Heart left ventricle (tissue), 13 donors: ENCODE data around the gene CARS1.

ENCODE experiments used
- CTCF ChIP-seq, 12 donors: fragments of 200-600 bp; sonication (generic) in 4 of 12; IDR thresholded peaks; one replicate each; pipeline versions ENCODE4 v1.5.0 to v1.8.0; 2018 to 2022; ENCODE audit warnings: antibody characterized with exemption in 12 of 12, mild to moderate bottlenecking in 5 of 12
- POLR2A ChIP-seq, 2 donors: fragments of 450-650 bp; IDR thresholded peaks; one replicate each; pipeline ENCODE4 v1.6.1; 2017; ENCODE audit warnings: antibody characterized with exemption in 2 of 2, mild to moderate bottlenecking in 2 of 2, moderate library complexity in 2 of 2
- donor health status: ischemic (EF 13 %, LVEDD 7.1; RV severe dilation, severe dysfunction).
- donor health status: DM: no; HTN: yes; CAD: no.
- donor health status: DM: no; HTN: no; CAD: no.
- donor health status: ischemic (EF 25% LVEDD 6.9; RV normal size, moderate dysfunction).
- donor health status: ischemic (EF 25% LVEDD 5.7; RV mildly dilated, moderate dysfunction).
- donor health status: ischemic (EF 35%, LVEDD 5.7; RV mildly dilated, moderate dysfunction).
- donor health status: nonischemic (EF 11% LVEDD 7.7; RV severe dilation, severe dysfunction).
- donor health status: DM: yes; HTN: yes; CAD: no.
- donor health status: PGD.
- donor health status: ischemic (EF 29% LVEDD 5.4; RV normal size, mild dysfunction).
- donor health status: nonischemic (EF 23%, LVEDD 6.1; RV moderate dilation, normal function).

- TF ChIP-seq CTCF (IDR thresholded peaks at IDR 0.05) (no peak), POLR2A (IDR thresholded peaks at IDR 0.05) (no peak)
Measured at GRCh38 chr11:2961080-2961479, 96.1 kb downstream of the CARS1 start.
